ENCODE measurements around the gene OR52A1. TPM values are rescaled to one million over a fixed set of nuclear protein-coding genes. Genes with fewer than 3 reads are reported as not detected.

OR52A1 gene
- not detected in 3 replicates for total RNA-seq
- long read RNA-seq, result 0 reads

- Mint-ChIP-seq H3K27me3 (ENCODE audit: low read depth) (peaks cover 17% of the 10 kb centered on the region), H3K27ac (ENCODE audit: unreplicated experiment) (no peak within 1 kb of the TSS), H3K36me3 (ENCODE audit: low read depth) (no peaks in the 10 kb centered on the region), H3K4me3 (ENCODE audit: unreplicated experiment) (no peak within 1 kb of the TSS), H3K4me1 (ENCODE audit: low read depth) (no peaks in the 10 kb centered on the region), H3K9me3 (ENCODE audit: low read depth) (no peaks in the 10 kb centered on the region)
- TF ChIP-seq, protein P1, sequence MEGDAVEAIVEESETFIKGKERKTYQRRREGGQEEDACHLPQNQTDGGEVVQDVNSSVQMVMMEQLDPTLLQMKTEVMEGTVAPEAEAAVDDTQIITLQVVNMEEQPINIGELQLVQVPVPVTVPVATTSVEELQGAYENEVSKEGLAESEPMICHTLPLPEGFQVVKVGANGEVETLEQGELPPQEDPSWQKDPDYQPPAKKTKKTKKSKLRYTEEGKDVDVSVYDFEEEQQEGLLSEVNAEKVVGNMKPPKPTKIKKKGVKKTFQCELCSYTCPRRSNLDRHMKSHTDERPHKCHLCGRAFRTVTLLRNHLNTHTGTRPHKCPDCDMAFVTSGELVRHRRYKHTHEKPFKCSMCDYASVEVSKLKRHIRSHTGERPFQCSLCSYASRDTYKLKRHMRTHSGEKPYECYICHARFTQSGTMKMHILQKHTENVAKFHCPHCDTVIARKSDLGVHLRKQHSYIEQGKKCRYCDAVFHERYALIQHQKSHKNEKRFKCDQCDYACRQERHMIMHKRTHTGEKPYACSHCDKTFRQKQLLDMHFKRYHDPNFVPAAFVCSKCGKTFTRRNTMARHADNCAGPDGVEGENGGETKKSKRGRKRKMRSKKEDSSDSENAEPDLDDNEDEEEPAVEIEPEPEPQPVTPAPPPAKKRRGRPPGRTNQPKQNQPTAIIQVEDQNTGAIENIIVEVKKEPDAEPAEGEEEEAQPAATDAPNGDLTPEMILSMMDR (IDR thresholded peaks at IDR 0.05), result no peak
- no peak for DNase-seq (ENCODE audit: low spot score)
Observed at GRCh38 chr11:5154657-5155056, at the start of gene OR52A1. Gene OR52A1, minus strand, starts transcription at chr11:5154757. Its CDS starts 2,388 bp downstream, at chr11:5152369.

DNA sequence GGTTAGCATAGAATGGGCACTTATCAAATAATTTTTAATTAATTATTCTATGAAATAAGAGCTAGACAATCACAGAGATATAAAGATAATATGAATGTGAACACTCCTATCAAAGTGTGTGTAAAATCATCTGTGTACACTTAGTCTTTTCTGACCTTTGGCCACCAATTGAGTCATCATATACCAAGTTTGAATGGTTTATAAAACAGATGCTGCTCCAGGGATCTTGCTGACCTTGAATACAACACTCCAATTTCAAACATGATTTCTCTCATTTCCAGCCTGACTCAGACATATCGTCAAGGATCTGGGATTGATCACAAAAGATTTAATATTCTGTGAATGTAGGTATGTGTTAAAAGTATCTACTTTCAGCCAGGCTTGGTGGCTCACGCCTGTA, 48.8 kb upstream of the OR52A1 start:
- H3K9me3 Mint-ChIP-seq (ENCODE audit: low read depth), result no peaks in the 10 kb centered on the region
- no peak overlapping the region for H3K27ac Mint-ChIP-seq (ENCODE audit: unreplicated experiment)
- no peaks in the 10 kb centered on the region for H3K36me3 Mint-ChIP-seq (ENCODE audit: low read depth)
- H3K4me1 Mint-ChIP-seq (ENCODE audit: low read depth), result no peaks in the 10 kb centered on the region
- TF ChIP-seq, protein P1 (IDR thresholded peaks at IDR 0.05), result no peak
- peaks cover 34% of the 10 kb centered on the region for H3K27me3 Mint-ChIP-seq (ENCODE audit: low read depth)
- DNase-seq (ENCODE audit: low spot score), result no peak
- no peak overlapping the region for H3K4me3 Mint-ChIP-seq (ENCODE audit: unreplicated experiment)

DNA sequence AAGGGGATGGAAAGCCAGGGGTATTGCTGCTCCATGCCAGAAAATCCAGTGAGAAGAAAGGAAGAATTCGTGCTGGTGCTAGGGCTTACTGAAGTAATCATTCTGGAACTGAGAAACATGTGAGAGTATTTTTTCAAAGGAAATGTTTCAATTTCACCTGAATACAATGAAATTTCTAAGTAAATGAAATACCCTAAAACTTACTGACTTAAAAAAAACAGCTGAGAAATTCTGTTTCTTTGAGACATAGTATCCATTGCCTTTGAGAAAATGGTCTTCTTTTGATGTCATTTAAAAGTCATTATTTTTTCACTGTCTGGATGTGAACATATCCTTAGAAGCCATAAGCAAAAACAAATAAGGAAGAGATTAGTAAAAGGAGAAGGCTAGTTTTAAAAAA, 46.0 kb upstream of the OR52A1 start, which contains the start of gene OR51V1:
Gene OR51V1 (minus strand): TSS at position 101 of the 400 bp plus-strand sequence. CDS start 0 bp downstream, at position 101.
- H3K4me1 Mint-ChIP-seq (ENCODE audit: low read depth), result no peaks in the 10 kb centered on the region
- H3K27me3 Mint-ChIP-seq (ENCODE audit: low read depth), result peaks cover 33% of the 10 kb centered on the region
- H3K27ac Mint-ChIP-seq (ENCODE audit: unreplicated experiment), result no peak within 1 kb of the TSS
- TF ChIP-seq, protein P1 (IDR thresholded peaks at IDR 0.05), result no peak
- no peak for DNase-seq (ENCODE audit: low spot score)
- no peak within 1 kb of the TSS for H3K4me3 Mint-ChIP-seq (ENCODE audit: unreplicated experiment)
- no peaks in the 10 kb centered on the region for H3K9me3 Mint-ChIP-seq (ENCODE audit: low read depth)
- H3K36me3 Mint-ChIP-seq (ENCODE audit: low read depth), result no peaks in the 10 kb centered on the region

- Mint-ChIP-seq H3K27me3 (ENCODE audit: low read depth) (peaks cover 28% of the 10 kb centered on the region), H3K36me3 (ENCODE audit: low read depth) (no peaks in the 10 kb centered on the region), H3K9me3 (ENCODE audit: low read depth) (no peaks in the 10 kb centered on the region), H3K4me1 (ENCODE audit: low read depth) (no peaks in the 10 kb centered on the region), H3K27ac (ENCODE audit: unreplicated experiment) (no peak overlapping the region), H3K4me3 (ENCODE audit: unreplicated experiment) (no peak overlapping the region)
- DNase-seq (ENCODE audit: low spot score), result no peak
- TF ChIP-seq, protein P1 (IDR thresholded peaks at IDR 0.05), result no peak
Observed at GRCh38 chr11:5198285-5198684, 43.7 kb upstream of the OR52A1 start.

GRCh38 chr11:5197536-5197935, 43.0 kb upstream of the OR52A1 start:
- no peak for DNase-seq (ENCODE audit: low spot score)
- peaks cover 24% of the 10 kb centered on the region for H3K27me3 Mint-ChIP-seq (ENCODE audit: low read depth)
- peaks cover 3% of the 10 kb centered on the region for H3K9me3 Mint-ChIP-seq (ENCODE audit: low read depth)
- H3K4me1 Mint-ChIP-seq (ENCODE audit: low read depth), result no peaks in the 10 kb centered on the region
- no peak overlapping the region for H3K4me3 Mint-ChIP-seq (ENCODE audit: unreplicated experiment)
- TF ChIP-seq, protein P1 (IDR thresholded peaks at IDR 0.05), result no peak
- no peak overlapping the region for H3K27ac Mint-ChIP-seq (ENCODE audit: unreplicated experiment)
- no peaks in the 10 kb centered on the region for H3K36me3 Mint-ChIP-seq (ENCODE audit: low read depth)
